Activated T-helper 17 cell treated with anti-CD3 and anti-CD28 coated beads, Interleukin-2, amount 50 U/mL, for 72 hours (primary cell): ENCODE measurements around the gene SARS1. TPM values are rescaled to one million over a fixed set of nuclear protein-coding genes. Genes with fewer than 3 reads are reported as not detected.
A peak's percentile ranks its signal among the peaks of the same experiment; 100 is the strongest.
"Not testable (repeated sequence)": the region's sequence is repeated elsewhere in the genome, so short reads cannot be mapped to it uniquely, and the experiment has no call there.

Experiments used
- ATAC-seq: fragments of 150-1000 bp; cut with Tn5 transposase; replicated peaks from 2 replicates; pipeline ENCODE4 v1.10.0; 2021; ENCODE audit warnings: mild to moderate bottlenecking, moderate library complexity
- H3K27ac Mint-ChIP-seq: one replicate; pipeline ENCODE4 v1.8.0; 2022; ENCODE audit warnings: mixed read lengths
- H3K27me3 Mint-ChIP-seq: one replicate; pipeline ENCODE4 v1.8.0; 2022; ENCODE audit warnings: mixed read lengths
- H3K36me3 Mint-ChIP-seq: one replicate; pipeline ENCODE4 v1.8.0; 2022; ENCODE audit warnings: low read depth, mild to moderate bottlenecking, mixed read lengths
- H3K4me1 Mint-ChIP-seq: one replicate; pipeline ENCODE4 v1.8.0; 2022; ENCODE audit warnings: mixed read lengths
- H3K4me3 Mint-ChIP-seq: one replicate; pipeline ENCODE4 v1.8.0; 2022; ENCODE audit warnings: mild to moderate bottlenecking, mixed read lengths
- H3K9me3 Mint-ChIP-seq: one replicate; pipeline ENCODE4 v1.8.0; 2022; ENCODE audit warnings: mixed read lengths
- total RNA-seq, 2 donors: library from RNA; stranded (reverse); gene quantifications; one replicate each; pipeline ENCODE4 v1.2.3, GENCODE V29; 2022

Gene SARS1
- total RNA-seq, 2 donors from 2014 or later: 116 to 168 TPM

GRCh38 chr1:109274533-109275476 is 61.1 kb downstream of the SARS1 start:
- H3K27me3 Mint-ChIP-seq: no peaks in the 10 kb centered on the region
- H3K36me3 Mint-ChIP-seq: no peaks in the 10 kb centered on the region
- H3K4me1 Mint-ChIP-seq: no peaks in the 10 kb centered on the region
- no peak for ATAC-seq
- H3K9me3 Mint-ChIP-seq: no peaks in the 10 kb centered on the region
- no peak overlapping the region for H3K27ac Mint-ChIP-seq
- no peak overlapping the region for H3K4me3 Mint-ChIP-seq

DNA sequence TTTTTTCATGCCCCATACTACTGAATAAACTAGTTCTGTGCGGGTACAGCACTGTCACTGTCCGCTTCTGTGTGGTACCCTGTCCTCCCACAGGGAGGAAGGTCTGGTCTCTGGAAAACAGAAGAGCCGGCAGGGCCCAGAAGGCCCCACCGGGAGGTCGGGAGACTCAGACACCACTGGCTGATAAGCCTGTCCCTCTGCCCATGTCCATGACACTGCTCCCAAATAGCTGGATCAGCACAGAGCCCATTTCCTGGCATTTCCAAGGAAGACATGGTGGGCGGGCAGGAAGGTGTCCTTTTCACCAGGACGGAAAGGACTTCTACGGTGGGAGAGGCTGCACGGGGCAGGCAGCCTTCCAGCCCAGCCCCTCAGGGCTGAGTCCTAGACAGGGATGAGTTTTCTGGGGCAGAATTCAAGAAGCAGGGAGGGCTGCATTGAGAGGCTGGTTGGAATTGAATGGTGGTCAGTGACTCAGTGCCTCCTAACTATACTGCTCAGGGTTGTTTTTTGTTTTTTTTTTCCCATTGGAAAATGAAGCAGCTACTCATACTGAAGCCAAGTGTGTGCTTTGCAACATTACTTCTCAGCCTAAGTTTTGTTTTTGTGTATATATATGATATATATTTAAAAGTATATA is 62.1 kb downstream of the SARS1 start:
- H3K36me3 Mint-ChIP-seq: no peaks in the 10 kb centered on the region
- H3K4me3 Mint-ChIP-seq: no peak overlapping the region
- no peaks in the 10 kb centered on the region for H3K4me1 Mint-ChIP-seq
- H3K27ac Mint-ChIP-seq: no peak overlapping the region
- no peak for ATAC-seq
- no peaks in the 10 kb centered on the region for H3K27me3 Mint-ChIP-seq
- no peaks in the 10 kb centered on the region for H3K9me3 Mint-ChIP-seq

DNA sequence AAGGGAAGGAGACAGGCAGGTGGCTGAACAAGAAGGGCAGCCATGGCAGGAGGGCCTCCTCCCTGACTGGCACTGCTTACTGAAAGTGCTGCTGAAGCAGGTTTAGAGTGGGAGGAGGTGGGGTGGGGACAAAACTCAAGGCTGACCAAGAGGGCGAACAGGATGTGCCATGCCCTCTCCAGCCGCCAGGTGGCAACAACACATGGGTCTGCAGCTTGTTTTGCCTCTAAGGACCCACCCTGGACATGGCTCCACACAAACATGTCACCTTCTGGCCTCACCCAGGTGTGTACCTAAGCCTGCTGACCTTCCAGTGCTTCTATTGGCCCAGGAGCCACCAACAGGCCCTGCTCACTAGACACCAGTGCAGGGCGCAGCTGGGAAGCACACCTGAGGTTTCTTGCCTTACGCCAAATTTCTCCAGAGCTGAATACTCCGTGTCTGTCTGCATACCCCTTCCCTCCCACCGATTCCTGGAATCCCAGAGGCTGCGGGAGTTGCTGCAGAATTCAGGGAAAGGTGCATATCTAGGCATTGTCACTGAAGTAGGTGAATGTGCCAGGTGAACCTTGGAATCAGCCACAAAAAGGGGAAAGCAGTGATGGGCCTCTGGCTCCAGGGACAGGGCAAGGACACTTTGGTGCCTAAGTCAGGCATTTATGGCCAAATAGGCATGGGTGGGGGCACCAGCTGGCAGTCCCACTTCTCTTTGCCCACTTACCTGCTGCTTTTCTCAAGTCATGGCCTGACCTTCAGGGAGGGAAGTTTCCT is 63.9 kb downstream of the SARS1 start:
- peak; percentile 82 for ATAC-seq
- Mint-ChIP-seq H3K4me1 (no peaks in the 10 kb centered on the region), H3K4me3 (no peak overlapping the region), H3K27me3 (no peaks in the 10 kb centered on the region), H3K27ac (no peak overlapping the region), H3K36me3 (no peaks in the 10 kb centered on the region), H3K9me3 (no peaks in the 10 kb centered on the region)

GRCh38 chr1:109279615-109280278 is 66.0 kb downstream of the SARS1 start:
- no peaks in the 10 kb centered on the region for H3K27me3 Mint-ChIP-seq
- H3K4me1 Mint-ChIP-seq: peaks cover 5% of the 10 kb centered on the region
- no peaks in the 10 kb centered on the region for H3K9me3 Mint-ChIP-seq
- H3K4me3 Mint-ChIP-seq: no peak overlapping the region
- no peak overlapping the region for H3K27ac Mint-ChIP-seq
- ATAC-seq: no peak
- no peaks in the 10 kb centered on the region for H3K36me3 Mint-ChIP-seq

DNA sequence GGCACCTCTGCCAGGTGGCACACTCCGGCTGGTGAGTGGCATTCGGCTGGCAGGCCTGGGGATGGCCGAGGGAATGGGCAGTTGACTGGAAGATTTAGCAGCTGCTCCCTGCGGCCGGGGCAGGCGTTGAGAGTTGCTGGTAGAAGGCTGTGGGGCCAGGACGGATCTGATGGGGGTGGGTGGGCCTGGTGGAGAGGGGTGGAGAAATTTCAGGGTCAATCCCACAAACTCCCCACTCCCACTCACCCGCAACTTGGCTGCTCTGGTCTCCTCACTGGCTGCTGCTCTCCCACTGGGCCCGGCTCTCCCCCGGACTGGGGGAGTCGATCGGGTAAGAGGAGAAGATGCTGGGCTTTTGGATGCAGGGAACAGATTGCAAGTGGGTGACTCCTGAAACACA is 67.1 kb downstream of the SARS1 start:
- no peaks in the 10 kb centered on the region for H3K36me3 Mint-ChIP-seq
- H3K27me3 Mint-ChIP-seq: no peaks in the 10 kb centered on the region
- H3K4me3 Mint-ChIP-seq: no peak overlapping the region
- no peak overlapping the region for H3K27ac Mint-ChIP-seq
- ATAC-seq: no peak
- no peaks in the 10 kb centered on the region for H3K9me3 Mint-ChIP-seq
- peaks cover 5% of the 10 kb centered on the region for H3K4me1 Mint-ChIP-seq

DNA sequence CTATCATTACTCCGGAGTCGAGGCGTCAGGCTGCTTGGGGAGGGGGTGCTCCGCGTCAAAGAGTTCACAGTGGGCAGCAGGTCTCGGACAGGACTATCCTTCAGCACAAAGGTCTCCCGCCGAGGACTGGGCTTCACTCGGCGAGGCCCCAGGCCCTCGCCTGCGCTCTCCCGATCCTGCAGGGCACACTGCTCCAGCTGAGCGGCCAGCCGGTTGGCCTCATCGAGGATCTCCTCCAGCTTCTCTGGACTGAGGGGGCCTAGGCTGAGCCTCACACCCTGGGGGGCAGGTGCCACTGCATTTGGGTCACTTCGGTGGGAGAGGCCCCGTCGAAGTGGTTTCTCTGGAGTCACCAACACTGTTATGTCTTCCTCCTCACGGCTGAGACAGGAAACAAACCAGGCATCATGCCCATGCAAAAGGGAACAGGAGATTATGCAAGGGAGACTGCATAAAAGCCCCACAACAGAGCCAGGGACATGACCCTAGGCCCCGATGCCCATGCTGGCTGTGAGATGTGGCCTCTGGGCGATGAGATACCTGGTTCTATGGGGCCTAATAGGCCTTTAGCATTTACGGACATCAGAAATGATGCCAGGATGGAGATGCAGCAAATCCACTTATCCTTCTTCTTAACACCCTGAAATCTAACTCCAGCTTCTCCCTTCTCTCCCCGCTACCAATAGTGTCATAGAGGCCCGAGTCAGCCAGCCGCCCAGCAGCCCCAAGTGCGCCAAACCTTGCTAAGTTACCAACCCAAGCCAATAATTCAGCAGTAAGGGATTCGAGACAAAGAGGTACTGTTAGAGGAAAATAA is 68.2 kb downstream of the SARS1 start:
- Mint-ChIP-seq H3K4me3 (peak overlapping the region; percentile 87), H3K4me1 (peaks cover 5% of the 10 kb centered on the region), H3K27me3 (no peaks in the 10 kb centered on the region), H3K9me3 (no peaks in the 10 kb centered on the region), H3K27ac (peak overlapping the region; percentile 75), H3K36me3 (no peaks in the 10 kb centered on the region)
- ATAC-seq: no peak

- H3K9me3 Mint-ChIP-seq: no peaks in the 10 kb centered on the region
- no peak for ATAC-seq
- no peaks in the 10 kb centered on the region for H3K27me3 Mint-ChIP-seq
- H3K27ac Mint-ChIP-seq: peak overlapping the region; percentile 75
- no peaks in the 10 kb centered on the region for H3K36me3 Mint-ChIP-seq
- peak overlapping the region; percentile 87 for H3K4me3 Mint-ChIP-seq
- peaks cover 5% of the 10 kb centered on the region for H3K4me1 Mint-ChIP-seq
Measured at GRCh38 chr1:109282497-109282951, 68.8 kb downstream of the SARS1 start.

DNA sequence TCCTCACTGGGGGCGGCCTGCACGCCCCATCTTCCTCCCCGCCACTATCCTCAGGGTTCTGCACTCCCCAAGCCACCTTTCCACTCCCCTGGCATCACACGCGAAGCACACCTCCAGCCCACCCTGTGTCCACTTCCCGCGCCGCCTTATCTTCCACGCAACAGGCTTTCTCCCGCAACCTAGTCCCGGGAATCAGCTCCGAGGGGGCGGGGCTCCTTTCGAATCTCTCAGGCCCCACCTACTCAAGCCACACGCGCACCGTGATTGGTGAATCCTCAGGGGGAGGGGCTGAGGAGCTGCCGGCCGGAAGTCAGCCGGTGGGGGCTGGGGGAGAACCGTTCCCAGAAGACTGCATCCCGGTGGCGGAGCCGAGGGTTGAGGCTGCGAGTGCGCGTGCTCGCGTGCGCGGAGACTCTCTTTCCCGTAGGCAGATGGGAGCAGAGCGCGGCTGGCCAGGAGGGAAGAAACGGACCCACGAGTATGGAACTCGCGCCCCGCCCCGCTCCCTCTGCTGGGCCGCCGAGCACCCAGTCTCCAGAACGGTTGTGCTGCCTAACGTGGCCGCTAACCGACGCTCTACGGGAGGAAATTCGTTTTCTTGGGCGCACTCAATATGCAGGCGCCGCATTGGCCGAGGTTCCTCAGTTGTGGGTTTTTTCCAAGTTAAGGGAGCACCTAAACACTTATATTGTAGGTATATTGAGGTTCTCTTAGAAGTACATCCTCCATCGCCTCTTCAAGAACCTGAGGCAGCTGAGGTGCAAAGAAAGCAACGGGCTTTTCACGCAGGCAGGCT is 69.4 kb downstream of the SARS1 start, which contains the start of gene PSRC1:
TSS of gene PSRC1 (minus strand) at position 194 of the 796 bp plus-strand sequence.
- H3K36me3 Mint-ChIP-seq: no peaks in the 10 kb centered on the region
- peak within 1 kb of the TSS; percentile 75 for H3K27ac Mint-ChIP-seq
- ATAC-seq: peak; percentile 98
- H3K27me3 Mint-ChIP-seq: no peaks in the 10 kb centered on the region
- H3K9me3 Mint-ChIP-seq: no peaks in the 10 kb centered on the region
- peak within 1 kb of the TSS; percentile 87 for H3K4me3 Mint-ChIP-seq
- H3K4me1 Mint-ChIP-seq: peaks cover 5% of the 10 kb centered on the region

DNA sequence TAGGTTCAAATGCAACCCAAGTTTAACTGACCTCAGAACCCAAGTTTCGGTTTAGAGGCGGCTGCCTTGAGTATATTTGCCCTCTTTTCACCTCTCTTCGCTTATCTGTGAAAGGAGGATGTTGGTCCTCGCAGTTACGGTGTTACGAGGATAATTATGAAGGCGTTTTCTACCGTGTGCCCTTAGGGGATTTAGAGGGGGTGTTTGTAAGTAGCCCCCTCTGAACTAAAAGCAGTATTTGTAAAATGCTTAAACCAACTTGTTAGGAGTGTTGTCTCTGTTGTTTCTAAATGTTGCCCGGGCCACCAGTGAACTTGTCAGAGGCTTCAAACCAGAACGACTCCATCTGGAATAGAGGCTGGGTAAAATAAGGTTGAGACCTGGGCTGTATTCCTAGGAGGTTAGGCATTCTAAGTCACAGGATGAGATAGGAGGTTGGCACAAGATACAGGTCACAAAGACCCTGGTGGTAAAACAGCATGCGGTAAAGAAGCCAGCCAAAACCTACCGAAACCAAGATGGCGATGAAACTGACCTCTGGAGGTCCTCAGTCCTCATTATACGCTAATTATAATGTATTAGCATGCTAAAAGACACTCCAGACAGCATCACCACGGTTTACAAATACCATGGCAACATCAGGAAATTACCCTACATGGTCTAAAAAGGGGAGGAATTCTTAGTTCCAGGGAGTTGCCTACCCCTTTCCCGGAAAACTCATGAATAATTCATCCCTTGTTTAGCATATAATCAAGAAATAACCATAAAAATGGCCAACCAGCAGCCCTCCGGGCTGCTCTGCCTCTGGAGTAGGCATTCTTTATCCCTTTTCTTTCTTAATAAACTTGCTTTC is 70.3 kb downstream of the SARS1 start:
- Mint-ChIP-seq H3K27ac (peak overlapping the region; percentile 75), H3K4me3 (peak overlapping the region; percentile 87), H3K27me3 (no peaks in the 10 kb centered on the region), H3K9me3 (no peaks in the 10 kb centered on the region), H3K4me1 (peaks cover 5% of the 10 kb centered on the region), H3K36me3 (no peaks in the 10 kb centered on the region)
- ATAC-seq: peak; percentile 36

GRCh38 chr1:109286762-109287161 is 73.0 kb downstream of the SARS1 start:
- ATAC-seq, H3K27me3 Mint-ChIP-seq, H3K27ac Mint-ChIP-seq: not testable (repeated sequence)

More at GRCh38 chr1:109286762-109287161, 73.0 kb downstream of the SARS1 start:
- not testable (repeated sequence) for H3K36me3 Mint-ChIP-seq, H3K4me1 Mint-ChIP-seq, H3K4me3 Mint-ChIP-seq, H3K9me3 Mint-ChIP-seq
